GM12878 (cell line): Measurements from ENCODE around the gene LSAMP. TPM values are rescaled to one million over a fixed set of nuclear protein-coding genes. Genes with fewer than 3 reads are reported as not detected.

Experiments
- ATAC-seq: fragments of 200-7000 bp; cut with Tn5 transposase; 3 replicates; pipeline ENCODE4 v1.9.1; 2020; ENCODE audit warnings: mild to moderate bottlenecking, moderate library complexity
- BruUV-seq: library from RNA; stranded (reverse); fragments of 400-500 nt; replicated peaks from 2 replicates; lab custom pipeline; 2021; lab: Mats Ljungman, UMichigan
- CTCF ChIA-PET: fragments of 300-600 bp; sonication (Branson Sonifier 250); formaldehyde crosslinking; extraction: SDS; loops from one replicate; lab custom pipeline; 2021; ENCODE audit warnings: inconsistent platforms; lab: Yijun Ruan, JAX
- POLR2A ChIA-PET: fragments of 350-600 bp; formaldehyde crosslinking; extraction: SDS; loops from one replicate; lab custom pipeline; 2021; ENCODE audit warnings: inconsistent platforms; lab: Charles Lee
- RAD21 ChIA-PET: fragments of 300-600 bp; sonication (Branson Sonifier 250); formaldehyde crosslinking; loops from one replicate; lab custom pipeline; 2023; ENCODE audit warnings: antibody characterized with exemption; ENCODE audit not compliant: unreplicated experiment; lab: Charles Lee
- SMC1A ChIA-PET: fragments of 300-600 bp; sonication (Branson Sonifier 250); formaldehyde crosslinking; loops from one replicate; lab custom pipeline; 2023; ENCODE audit not compliant: unreplicated experiment, uncharacterized antibody; lab: Charles Lee
- DNase-seq: peaks from one replicate; pipeline ENCODE4 v3.0.0-alpha.2; 2011; ENCODE audit warnings: low read depth, low spot score
- FAIRE-seq: peaks from 3 replicates; lab custom pipeline; 2011; peaks lifted over from hg19 to GRCh38; lab: Jason Lieb, UNC
- H2AFZ ChIP-seq: 2 replicates; pipeline ENCODE4 v1.6.0; 2011; ENCODE audit warnings: low read depth, low read length, control low read depth; ENCODE audit not compliant: control insufficient read depth
- H3K27ac ChIP-seq: 2 replicates; pipeline ENCODE4 v1.5.1; 2011; ENCODE audit warnings: control low read depth; ENCODE audit not compliant: control insufficient read depth, insufficient read depth
- H3K27me3 ChIP-seq, 2 experiments: replicated peaks in 1 of 2; 2 replicates each; pipeline versions ENCODE4 v1.6.0 to v1.6.1; 2011; ENCODE audit warnings: low read length in 1 of 2; ENCODE audit not compliant: control insufficient read depth in 2 of 2, insufficient read depth in 2 of 2
- H3K36me3 ChIP-seq, 2 experiments: 2 replicates each; pipeline ENCODE4 v1.5.1; 2011; ENCODE audit warnings: low read length in 1 of 2; ENCODE audit not compliant: control insufficient read depth in 2 of 2, insufficient read depth in 2 of 2
- H3K4me1 ChIP-seq: 2 replicates; pipeline ENCODE4 v1.6.1; 2011; ENCODE audit warnings: mild to moderate bottlenecking, low read length, moderate library complexity, mixed read lengths; ENCODE audit not compliant: control insufficient read depth, insufficient read depth
- H3K4me2 ChIP-seq: 2 replicates; pipeline ENCODE4 v1.6.0; 2011; ENCODE audit warnings: control low read depth; ENCODE audit not compliant: control insufficient read depth, insufficient read depth
- H3K4me3 ChIP-seq: fragments of 200-600 bp; sonication (generic); 2 replicates; pipeline ENCODE4 v1.5.1; 2016
- H3K79me2 ChIP-seq: 2 replicates; pipeline ENCODE4 v1.6.0; 2011; ENCODE audit warnings: low read length; ENCODE audit not compliant: control insufficient read depth, insufficient read depth
- H3K9ac ChIP-seq: 2 replicates; pipeline ENCODE4 v1.8.0; 2011; ENCODE audit warnings: low read length, control low read depth, mixed read lengths; ENCODE audit not compliant: control insufficient read depth, insufficient read depth
- H3K9me3 ChIP-seq: replicated peaks from 3 replicates; pipeline ENCODE4 v1.5.1; 2011; ENCODE audit warnings: mild to moderate bottlenecking, low read length; ENCODE audit not compliant: control insufficient read depth, insufficient read depth
- H4K20me1 ChIP-seq: 2 replicates; pipeline ENCODE4 v1.6.0; 2011; ENCODE audit not compliant: control insufficient read depth, insufficient read depth
- BCL11A ChIP-seq: IDR thresholded peaks from 2 replicates; pipeline ENCODE4 v1.6.1; 2011; ENCODE audit warnings: low read depth, low read length
- KAT2A ChIP-seq: conservative IDR thresholded peaks from 2 replicates; pipeline ENCODE4 v1.6.1; 2011; ENCODE audit warnings: low read depth, low read length; ENCODE audit not compliant: control insufficient read depth
- MXI1 ChIP-seq: fragments of 150-350 bp; IDR thresholded peaks from 2 replicates; pipeline ENCODE4 v1.6.1; 2011; ENCODE audit warnings: low read depth, mild to moderate bottlenecking, inconsistent platforms, low read length, improper control_type of control experiment
- NRF1 ChIP-seq: conservative IDR thresholded peaks from 2 replicates; pipeline ENCODE4 v1.6.1; 2011; ENCODE audit warnings: mild to moderate bottlenecking, low read depth, low read length, improper control_type of control experiment
- RAD21 ChIP-seq: IDR thresholded peaks from 2 replicates; pipeline ENCODE4 v1.6.1; 2011; ENCODE audit warnings: mild to moderate bottlenecking, low read depth, low read length, moderate library complexity; ENCODE audit not compliant: insufficient read depth
- RCOR1 ChIP-seq: conservative IDR thresholded peaks from 2 replicates; pipeline ENCODE4 v1.6.1; 2012; ENCODE audit warnings: low read depth, low read length, improper control_type of control experiment
- RUNX3 ChIP-seq: IDR thresholded peaks from 2 replicates; pipeline ENCODE4 v1.6.1; 2012; ENCODE audit warnings: low read length, inconsistent platforms
- SMAD1 ChIP-seq: fragments of 450-650 bp; IDR thresholded peaks from 2 replicates; pipeline ENCODE4 v1.6.1; 2018; ENCODE audit warnings: mild to moderate bottlenecking, low read depth; ENCODE audit not compliant: partially characterized antibody
- SMC3 ChIP-seq: IDR thresholded peaks from 2 replicates; pipeline ENCODE4 v1.6.1; 2011; ENCODE audit warnings: low read length, improper control_type of control experiment, borderline replicate concordance
- ZNF384 ChIP-seq: IDR thresholded peaks from 2 replicates; pipeline ENCODE4 v1.6.1; 2012; ENCODE audit warnings: low read depth, mild to moderate bottlenecking, low read length, improper control_type of control experiment, borderline replicate concordance
- WGBS: methylation state at CpG from one replicate; pipeline ENCODE4 v1.1.6; 2016; ENCODE audit warnings: low lambda C conversion rate; ENCODE audit not compliant: insufficient replicate concordance, insufficient coverage; ENCODE audit errors: missing lambda C conversion rate; 5-methylcytosine and 5-hydroxymethylcytosine counted together
- in situ Hi-C: fragments of 300-500 bp; cut with MboI; formaldehyde crosslinking; loops from 9 replicates; pipeline ENCODE4 v1.14.3; 2018; ENCODE audit warnings: mixed read lengths
- intact Hi-C: fragments of 100-400 bp; cut with micrococcal nuclease; formaldehyde crosslinking; loops from one replicate; pipeline ENCODE4 v1.14.2; 2022; ENCODE audit not compliant: unreplicated experiment
- polyA plus RNA-seq, 11 experiments: library from polyadenylated mRNA; depleted of rRNA in 4 of 11; unstranded in 6 of 11; stranded (reverse) in 5 of 11; fragments of >200 nt; fragmentation: Nextera tagmentation in 4 of 11; fragmentation: Illumina TruSeq in 1 of 11; extraction: Ambion mirVana in 4 of 11; extraction: Trizol in 1 of 11; gene quantifications; 1 replicate in 1 of 11; 2 replicates in 10 of 11; pipeline versions ENCODE4 v1.2.1 to v1.2.3, GENCODE V29; 2011 to 2016; ENCODE audit warnings: inconsistent platforms in 2 of 11, missing spikeins in 2 of 11, low read depth in 1 of 11
- total RNA-seq, 4 experiments: library from RNA; depleted of rRNA in 3 of 4; stranded (reverse); fragments of >200 nt in 3 of 4; fragmentation: Illumina TruSeq in 1 of 4; extraction: Trizol in 1 of 4; gene quantifications; 2 replicates each; pipeline versions ENCODE4 v1.2.1 to v1.2.3, GENCODE V29; 2013 to 2021
- TF ChIP-seq, protein P1 (sequence below): IDR thresholded peaks from 2 replicates; pipeline ENCODE4 v1.6.1; 2011; ENCODE audit warnings: mild to moderate bottlenecking, low read depth, low read length, moderate library complexity; ENCODE audit not compliant: insufficient replicate concordance
- TF ChIP-seq, protein P2 (sequence below), 3 experiments: IDR thresholded peaks in 2 of 3; conservative IDR thresholded peaks in 1 of 3; 2 replicates each; pipeline ENCODE4 v1.5.1; 2011; ENCODE audit warnings: low read depth in 3 of 3, low read length in 3 of 3, mild to moderate bottlenecking in 3 of 3, control low read depth in 2 of 3, moderate library complexity in 2 of 3, inconsistent platforms in 1 of 3, mixed read lengths in 1 of 3; ENCODE audit not compliant: control insufficient read depth in 2 of 3, insufficient read depth in 1 of 3; ENCODE audit errors: extremely low read depth in 1 of 3

Gene LSAMP
- total and polyA plus RNA-seq, 10 of the 15 experiments (the other 5 are each of a cell fraction or from before 2014, with no cell fraction given): 2.0 to 12.7 (median 6.5) TPM

DNA sequence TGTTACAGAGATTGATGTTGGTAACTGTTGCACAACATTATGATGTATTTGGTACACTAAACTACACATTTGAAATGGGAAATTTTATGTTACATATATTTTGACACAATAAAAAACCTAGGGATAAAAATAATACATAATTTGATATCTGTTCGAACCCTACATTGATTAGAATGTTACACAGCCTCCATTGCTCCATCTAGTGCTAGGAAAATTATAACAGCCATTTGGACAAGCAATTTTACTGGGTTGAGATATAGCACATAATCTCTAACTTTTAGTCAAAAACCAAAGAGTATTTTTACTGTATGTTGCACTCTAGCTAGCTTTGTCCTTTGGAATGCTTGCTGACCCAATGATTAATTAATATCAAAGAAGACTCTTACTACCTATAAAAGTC is 108.1 kb downstream of the LSAMP start:
- Histone ChIP-seq H4K20me1 (no peaks in the 10 kb centered on the region), H3K4me3 (no peak overlapping the region), H3K36me3 (no peaks in the 10 kb centered on the region), H3K9ac (no peak overlapping the region), H3K4me1 (no peaks in the 10 kb centered on the region), H3K27me3 (no peaks in the 10 kb centered on the region), H3K4me2 (no peak overlapping the region), H2AFZ (no peak overlapping the region), H3K9me3 (no peaks in the 10 kb centered on the region), H3K79me2 (no peaks in the 10 kb centered on the region), H3K27ac (no peak overlapping the region)
- RAD21 ChIA-PET: no interaction called here
- 0% methylated on average over 1 of the region's 1 CpG for WGBS
- FAIRE-seq (no peak), DNase-seq (no peak), ATAC-seq (no peak)
- BruUV-seq: no TSS peak
- in situ Hi-C loops (no loop called here), intact Hi-C loops (no loop called here)
- SMC1A ChIA-PET: interaction anchor here (0.9 to 1.2 kb wide), 4 partner anchors 17 to 71 kb away, joined by 3 read pairs; no protein-coding TSS in a partner anchor
- TF ChIP-seq KAT2A: no peak
- TF ChIP-seq MXI1: no peak
- peak; percentile 14; the same call in 1 of the 2 replicates for TF ChIP-seq SMC3
- no peak for TF ChIP-seq SMAD1
- no peak for TF ChIP-seq RUNX3
- 0 out of 2 replicates have a peak, but pooled peaks have one; percentile 10 for TF ChIP-seq RAD21
- no peak for TF ChIP-seq NRF1
- no peak for TF ChIP-seq BCL11A
- TF ChIP-seq, protein P1, sequence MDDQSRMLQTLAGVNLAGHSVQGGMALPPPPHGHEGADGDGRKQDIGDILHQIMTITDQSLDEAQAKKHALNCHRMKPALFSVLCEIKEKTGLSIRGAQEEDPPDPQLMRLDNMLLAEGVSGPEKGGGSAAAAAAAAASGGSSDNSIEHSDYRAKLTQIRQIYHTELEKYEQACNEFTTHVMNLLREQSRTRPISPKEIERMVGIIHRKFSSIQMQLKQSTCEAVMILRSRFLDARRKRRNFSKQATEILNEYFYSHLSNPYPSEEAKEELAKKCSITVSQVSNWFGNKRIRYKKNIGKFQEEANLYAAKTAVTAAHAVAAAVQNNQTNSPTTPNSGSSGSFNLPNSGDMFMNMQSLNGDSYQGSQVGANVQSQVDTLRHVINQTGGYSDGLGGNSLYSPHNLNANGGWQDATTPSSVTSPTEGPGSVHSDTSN: no peak
- TF ChIP-seq ZNF384: no peak
- TF ChIP-seq, protein P2, sequence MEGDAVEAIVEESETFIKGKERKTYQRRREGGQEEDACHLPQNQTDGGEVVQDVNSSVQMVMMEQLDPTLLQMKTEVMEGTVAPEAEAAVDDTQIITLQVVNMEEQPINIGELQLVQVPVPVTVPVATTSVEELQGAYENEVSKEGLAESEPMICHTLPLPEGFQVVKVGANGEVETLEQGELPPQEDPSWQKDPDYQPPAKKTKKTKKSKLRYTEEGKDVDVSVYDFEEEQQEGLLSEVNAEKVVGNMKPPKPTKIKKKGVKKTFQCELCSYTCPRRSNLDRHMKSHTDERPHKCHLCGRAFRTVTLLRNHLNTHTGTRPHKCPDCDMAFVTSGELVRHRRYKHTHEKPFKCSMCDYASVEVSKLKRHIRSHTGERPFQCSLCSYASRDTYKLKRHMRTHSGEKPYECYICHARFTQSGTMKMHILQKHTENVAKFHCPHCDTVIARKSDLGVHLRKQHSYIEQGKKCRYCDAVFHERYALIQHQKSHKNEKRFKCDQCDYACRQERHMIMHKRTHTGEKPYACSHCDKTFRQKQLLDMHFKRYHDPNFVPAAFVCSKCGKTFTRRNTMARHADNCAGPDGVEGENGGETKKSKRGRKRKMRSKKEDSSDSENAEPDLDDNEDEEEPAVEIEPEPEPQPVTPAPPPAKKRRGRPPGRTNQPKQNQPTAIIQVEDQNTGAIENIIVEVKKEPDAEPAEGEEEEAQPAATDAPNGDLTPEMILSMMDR (IDR thresholded peaks at IDR 0.05 in 2 of 3, conservative IDR thresholded peaks at IDR 0.05 in 1 of 3; ENCODE audit: control insufficient read depth in 2 of 3, extremely low read depth in 1 of 3, insufficient read depth in 1 of 3, low read depth in 3 of 3, low read length in 3 of 3): peak in 1 of 3 experiments; percentile 22; a peak in 1 of 6 replicates
- no peak for TF ChIP-seq RCOR1
- CTCF ChIA-PET: interaction anchor here (1.8 to 2.3 kb wide), 2 partner anchors 17 to 197 kb away, joined by 9 to 14 read pairs; no protein-coding TSS in a partner anchor
- POLR2A ChIA-PET: no interaction called here
